Activated CD8-positive, alpha-beta memory T cell treated with anti-CD3 and anti-CD28 coated beads, Interleukin-2, amount 10 ng/mL, durations not matched to agents 7 days and 5 days (primary cell): ENCODE measurements around the gene NRXN2. TPM values are rescaled to one million over a fixed set of nuclear protein-coding genes. Genes with fewer than 3 reads are reported as not detected.

ENCODE experiments used
- ATAC-seq: fragments of 150-1000 bp; cut with Tn5 transposase; one replicate; pipeline ENCODE4 v1.10.0; 2021; ENCODE audit warnings: moderate library complexity
- CTCF ChIA-PET: fragments of 350-600 bp; sonication (Branson Sonifier 250); formaldehyde crosslinking; loops from one replicate; lab custom pipeline; 2021; ENCODE audit warnings: antibody characterized with exemption; lab: Charles Lee
- DNase-seq: peaks from one replicate; pipeline ENCODE4 v3.0.0-alpha.2; 2020
- H3K27ac Mint-ChIP-seq: one replicate; pipeline ENCODE4 v1.8.0; 2021; ENCODE audit warnings: mild to moderate bottlenecking, mixed read lengths
- H3K27me3 Mint-ChIP-seq: one replicate; pipeline ENCODE4 v1.8.0; 2021; ENCODE audit warnings: mixed read lengths
- H3K36me3 Mint-ChIP-seq: one replicate; pipeline ENCODE4 v1.8.0; 2021; ENCODE audit warnings: mild to moderate bottlenecking, mixed read lengths
- H3K4me1 Mint-ChIP-seq: one replicate; pipeline ENCODE4 v1.8.0; 2021; ENCODE audit warnings: mixed read lengths
- H3K4me3 Mint-ChIP-seq: one replicate; pipeline ENCODE4 v1.8.0; 2021; ENCODE audit warnings: mild to moderate bottlenecking, moderate library complexity, mixed read lengths
- H3K9me3 Mint-ChIP-seq: one replicate; pipeline ENCODE4 v1.8.0; 2022; ENCODE audit warnings: low read depth, mixed read lengths
- total RNA-seq, 2 experiments: library from RNA; stranded (reverse); gene quantifications; one replicate each; pipeline ENCODE4 v1.2.3, GENCODE V29; 2021

Gene NRXN2
- total RNA-seq, 2 experiments from 2014 or later: 0.23 to 0.40 TPM

GRCh38 chr11:64660706-64661105 lies 62.3 kb downstream of the NRXN2 start:
- CTCF ChIA-PET: interaction anchor here (1.8 kb wide), 1 partner anchor 9 kb away, joined by 4 read pairs; no protein-coding TSS in a partner anchor
- ATAC-seq (no peak), DNase-seq (no peak)
- no peak overlapping the region for H3K27ac Mint-ChIP-seq
- no peaks in the 10 kb centered on the region for H3K27me3 Mint-ChIP-seq
- no peaks in the 10 kb centered on the region for H3K9me3 Mint-ChIP-seq
- H3K4me1 Mint-ChIP-seq: no peaks in the 10 kb centered on the region
- H3K4me3 Mint-ChIP-seq: no peak overlapping the region
- H3K36me3 Mint-ChIP-seq: no peaks in the 10 kb centered on the region

GRCh38 chr11:64660205-64660604 lies 62.8 kb downstream of the NRXN2 start:
- no peaks in the 10 kb centered on the region for H3K4me1 Mint-ChIP-seq
- no peaks in the 10 kb centered on the region for H3K9me3 Mint-ChIP-seq
- no peak overlapping the region for H3K4me3 Mint-ChIP-seq
- CTCF ChIA-PET: interaction anchor here (1.0 to 1.8 kb wide), 2 partner anchors 9 to 44 kb away, joined by 3 to 4 read pairs; no protein-coding TSS in a partner anchor
- DNase-seq: no peak
- no peaks in the 10 kb centered on the region for H3K36me3 Mint-ChIP-seq
- H3K27ac Mint-ChIP-seq: no peak overlapping the region
- ATAC-seq: no peak
- H3K27me3 Mint-ChIP-seq: no peaks in the 10 kb centered on the region

- no peak overlapping the region for H3K4me3 Mint-ChIP-seq
- ATAC-seq (no peak), DNase-seq (no peak)
- H3K36me3 Mint-ChIP-seq: no peaks in the 10 kb centered on the region
- CTCF ChIA-PET: interaction anchor here (1.0 to 1.8 kb wide), 3 partner anchors 8 to 44 kb away, joined by 3 to 4 read pairs (median 4); no protein-coding TSS in a partner anchor
- no peaks in the 10 kb centered on the region for H3K9me3 Mint-ChIP-seq
- no peaks in the 10 kb centered on the region for H3K27me3 Mint-ChIP-seq
- no peaks in the 10 kb centered on the region for H3K4me1 Mint-ChIP-seq
- H3K27ac Mint-ChIP-seq: no peak overlapping the region
These were observed 63.4 kb downstream of the NRXN2 start for GRCh38 chr11:64659417-64660144.

GRCh38 chr11:64658265-64658664 lies 64.7 kb downstream of the NRXN2 start:
- H3K4me1 Mint-ChIP-seq: no peaks in the 10 kb centered on the region
- no peaks in the 10 kb centered on the region for H3K36me3 Mint-ChIP-seq
- ATAC-seq (no peak), DNase-seq (no peak)
- CTCF ChIA-PET: no interaction called here
- H3K27me3 Mint-ChIP-seq: no peaks in the 10 kb centered on the region
- H3K27ac Mint-ChIP-seq: no peak overlapping the region
- no peak overlapping the region for H3K4me3 Mint-ChIP-seq
- no peaks in the 10 kb centered on the region for H3K9me3 Mint-ChIP-seq

GRCh38 chr11:64656862-64657261 lies 66.1 kb downstream of the NRXN2 start:
- no peaks in the 10 kb centered on the region for H3K4me1 Mint-ChIP-seq
- no peaks in the 10 kb centered on the region for H3K9me3 Mint-ChIP-seq
- no peak for DNase-seq
- H3K27ac Mint-ChIP-seq: no peak overlapping the region
- no peaks in the 10 kb centered on the region for H3K36me3 Mint-ChIP-seq
- no peaks in the 10 kb centered on the region for H3K27me3 Mint-ChIP-seq
- ATAC-seq: no peak
- H3K4me3 Mint-ChIP-seq: no peak overlapping the region
- CTCF ChIA-PET: no interaction called here

GRCh38 chr11:64655941-64656601 lies 66.9 kb downstream of the NRXN2 start:
- no peaks in the 10 kb centered on the region for H3K9me3 Mint-ChIP-seq
- CTCF ChIA-PET: interaction anchor here (2.6 kb wide), 1 partner anchor 207 kb away, joined by 5 read pairs; no protein-coding TSS in a partner anchor
- H3K36me3 Mint-ChIP-seq: no peaks in the 10 kb centered on the region
- H3K4me1 Mint-ChIP-seq: no peaks in the 10 kb centered on the region
- no peak for DNase-seq
- H3K27ac Mint-ChIP-seq: peak overlapping the region; percentile 25
- H3K4me3 Mint-ChIP-seq: no peak overlapping the region
- ATAC-seq: no peak
- H3K27me3 Mint-ChIP-seq: no peaks in the 10 kb centered on the region

GRCh38 chr11:64654958-64655541 lies 67.9 kb downstream of the NRXN2 start:
- H3K9me3 Mint-ChIP-seq: no peaks in the 10 kb centered on the region
- no peak overlapping the region for H3K4me3 Mint-ChIP-seq
- no peaks in the 10 kb centered on the region for H3K27me3 Mint-ChIP-seq
- ATAC-seq (no peak), DNase-seq (no peak)
- H3K36me3 Mint-ChIP-seq: no peaks in the 10 kb centered on the region
- H3K4me1 Mint-ChIP-seq: no peaks in the 10 kb centered on the region
- CTCF ChIA-PET: interaction anchor here (1.1 to 2.6 kb wide), 2 partner anchors 8 to 206 kb away, joined by 3 to 5 read pairs; no protein-coding TSS in a partner anchor
- H3K27ac Mint-ChIP-seq: no peak overlapping the region

- Mint-ChIP-seq H3K4me3 (no peak overlapping the region), H3K36me3 (no peaks in the 10 kb centered on the region), H3K9me3 (no peaks in the 10 kb centered on the region), H3K27ac (no peak overlapping the region), H3K4me1 (no peaks in the 10 kb centered on the region), H3K27me3 (no peaks in the 10 kb centered on the region)
- no peak for ATAC-seq
- CTCF ChIA-PET: interaction anchor here (0.8 to 2.6 kb wide), 3 partner anchors 9 to 205 kb away, joined by 3 to 5 read pairs (median 3); no protein-coding TSS in a partner anchor
- no peak for DNase-seq
These were observed 68.6 kb downstream of the NRXN2 start for GRCh38 chr11:64654439-64654838.

- CTCF ChIA-PET: interaction anchor here (0.7 to 1.7 kb wide), 7 partner anchors 19 to 293 kb away, joined by 3 to 15 read pairs (median 4); no protein-coding TSS in a partner anchor
- H3K9me3 Mint-ChIP-seq: no peaks in the 10 kb centered on the region
- no peaks in the 10 kb centered on the region for H3K36me3 Mint-ChIP-seq
- H3K4me1 Mint-ChIP-seq: no peaks in the 10 kb centered on the region
- no peak for DNase-seq
- no peak overlapping the region for H3K4me3 Mint-ChIP-seq
- ATAC-seq: no peak
- H3K27ac Mint-ChIP-seq: no peak overlapping the region
- peaks cover 5% of the 10 kb centered on the region for H3K27me3 Mint-ChIP-seq
These were observed 69.5 kb downstream of the NRXN2 start for GRCh38 chr11:64653388-64653973.

- CTCF ChIA-PET: interaction anchor here (0.6 to 3.2 kb wide), 19 partner anchors 8 to 322 kb away, joined by 3 to 15 read pairs (median 3); no protein-coding TSS in a partner anchor
- ATAC-seq: peak; percentile 74
- no peak overlapping the region for H3K4me3 Mint-ChIP-seq
- peaks cover 5% of the 10 kb centered on the region for H3K27me3 Mint-ChIP-seq
- H3K9me3 Mint-ChIP-seq: no peaks in the 10 kb centered on the region
- H3K4me1 Mint-ChIP-seq: no peaks in the 10 kb centered on the region
- no peaks in the 10 kb centered on the region for H3K36me3 Mint-ChIP-seq
- H3K27ac Mint-ChIP-seq: no peak overlapping the region
- peak; percentile 82 for DNase-seq
These were observed 70.2 kb downstream of the NRXN2 start for GRCh38 chr11:64652586-64653387.

GRCh38 chr11:64650923-64651523 lies 72.0 kb downstream of the NRXN2 start:
- Mint-ChIP-seq H3K27ac (no peak overlapping the region), H3K27me3 (peaks cover 10% of the 10 kb centered on the region), H3K4me3 (no peak overlapping the region), H3K4me1 (no peaks in the 10 kb centered on the region), H3K36me3 (no peaks in the 10 kb centered on the region), H3K9me3 (no peaks in the 10 kb centered on the region)
- CTCF ChIA-PET: interaction anchor here (0.6 to 3.2 kb wide), 16 partner anchors 9 to 477 kb away, joined by 3 to 11 read pairs (median 4); no protein-coding TSS in a partner anchor
- no peak for ATAC-seq
- DNase-seq: no peak

- DNase-seq (no peak), ATAC-seq (no peak)
- Mint-ChIP-seq H3K4me3 (no peak overlapping the region), H3K4me1 (no peaks in the 10 kb centered on the region), H3K27ac (no peak overlapping the region), H3K36me3 (no peaks in the 10 kb centered on the region), H3K9me3 (no peaks in the 10 kb centered on the region), H3K27me3 (peaks cover 27% of the 10 kb centered on the region)
- CTCF ChIA-PET: interaction anchor here (0.8 to 2.7 kb wide), 4 partner anchors 19 to 289 kb away, joined by 3 to 13 read pairs (median 5); no protein-coding TSS in a partner anchor
These were observed 73.7 kb downstream of the NRXN2 start for GRCh38 chr11:64649291-64649697.
